Psoas muscle (tissue), 8 donors: ENCODE data around the gene PXT1. TPM values are rescaled to one million over a fixed set of nuclear protein-coding genes. Genes with fewer than 3 reads are reported as not detected.

ENCODE experiments used
- ATAC-seq, 4 donors: fragments of 200-7000 bp; cut with Tn5 transposase; one replicate each; pipeline ENCODE4 v1.9.1; 2020; ENCODE audit warnings: moderate library complexity in 3 of 4, mild to moderate bottlenecking in 2 of 4
- DNase-seq, 2 donors: peaks; one replicate each; pipeline ENCODE4 v3.0.0-alpha.2; 2020
- H3K27ac ChIP-seq: fragments of 200-600 bp; one replicate; pipeline ENCODE4 v1.8.0; 2022
- H3K27me3 ChIP-seq, 3 donors: fragments of 200-600 bp in 1 of 3; one replicate each; pipeline versions ENCODE4 v1.6.1 to v1.8.0; 2013 to 2022; ENCODE audit warnings: low read length in 2 of 3, mild to moderate bottlenecking in 2 of 3, moderate library complexity in 1 of 3; ENCODE audit not compliant: insufficient read depth in 3 of 3
- H3K36me3 ChIP-seq, 2 donors: fragments of 200-600 bp in 1 of 2; one replicate each; pipeline versions ENCODE4 v1.6.1 to v1.8.0; 2013 to 2022; ENCODE audit warnings: low read depth in 1 of 2, mild to moderate bottlenecking in 1 of 2, moderate library complexity in 1 of 2; ENCODE audit not compliant: insufficient read depth in 1 of 2
- H3K4me1 ChIP-seq: fragments of 200-600 bp; one replicate; pipeline ENCODE4 v1.8.0; 2022
- H3K4me3 ChIP-seq: fragments of 200-600 bp; one replicate; pipeline ENCODE4 v1.8.0; 2022; ENCODE audit warnings: mild to moderate bottlenecking
- H3K9me3 ChIP-seq: fragments of 200-600 bp; one replicate; pipeline ENCODE4 v1.8.0; 2022
- WGBS, 3 donors: extraction: QIAGEN DNeasy Blood & Tissue Kit; methylation state at CpG; one replicate each; pipeline versions ENCODE4 v1.1.6 to v1.1.7; 2013; 5-methylcytosine and 5-hydroxymethylcytosine counted together
- intact Hi-C, 2 donors: fragments of 100-400 bp; cut with DNase I; formaldehyde crosslinking; loops; one replicate each; pipeline versions ENCODE4 v1.11.0 to v1.14.2; 2022
- polyA plus RNA-seq, 3 donors: library from polyadenylated mRNA; stranded (reverse); fragments of 200-250 nt; gene quantifications; one replicate each; pipeline ENCODE4 v1.2.3, GENCODE V29; 2013
- total RNA-seq, 4 donors: library from RNA; stranded (reverse); fragmentation: NEBNext Ultra II Directional in 2 of 4; extraction: Animal tissue kit (Norgen Biotek cat#: 25700) in 2 of 4; gene quantifications; one replicate each; pipeline versions ENCODE4 v1.2.1 to v1.2.4, GENCODE V29; 2021 to 2023
- TF ChIP-seq, protein P1 (sequence below): fragments of 200-600 bp; IDR thresholded peaks from one replicate; pipeline ENCODE4 v1.8.0; 2022; ENCODE audit warnings: antibody characterized with exemption
- donor health status: healthy with polysubstance abuse.
- donor health status: DM: no; HTN: no; CAD: no; lungs with moderate emphysema.
- donor health status: Bipolar disorder and iron deficiency.
- donor health status: healthy.
- donor health status: DM: yes; HTN: yes; CAD: no.
- donor health status: DM: no; HTN: no; CAD: no.
- donor health status: DM: no; HTN: no; CAD: no.
- donor health status: DM: yes; HTN: yes; CAD: no.

PXT1 gene
- total and polyA plus RNA-seq, 7 donors = 0.03 to 0.34 (median 0.14) TPM; not detected in 1

- Histone ChIP-seq H3K27me3 (peaks cover 0 to 26% (median 9%) of the 10 kb centered on the region in 3 donors), H3K36me3 (no peaks in the 10 kb centered on the region), H3K4me1 (peaks cover 13% of the 10 kb centered on the region), H3K27ac (no peak overlapping the region), H3K9me3 (no peaks in the 10 kb centered on the region), H3K4me3 (no peak overlapping the region)
- TF ChIP-seq, protein P1, sequence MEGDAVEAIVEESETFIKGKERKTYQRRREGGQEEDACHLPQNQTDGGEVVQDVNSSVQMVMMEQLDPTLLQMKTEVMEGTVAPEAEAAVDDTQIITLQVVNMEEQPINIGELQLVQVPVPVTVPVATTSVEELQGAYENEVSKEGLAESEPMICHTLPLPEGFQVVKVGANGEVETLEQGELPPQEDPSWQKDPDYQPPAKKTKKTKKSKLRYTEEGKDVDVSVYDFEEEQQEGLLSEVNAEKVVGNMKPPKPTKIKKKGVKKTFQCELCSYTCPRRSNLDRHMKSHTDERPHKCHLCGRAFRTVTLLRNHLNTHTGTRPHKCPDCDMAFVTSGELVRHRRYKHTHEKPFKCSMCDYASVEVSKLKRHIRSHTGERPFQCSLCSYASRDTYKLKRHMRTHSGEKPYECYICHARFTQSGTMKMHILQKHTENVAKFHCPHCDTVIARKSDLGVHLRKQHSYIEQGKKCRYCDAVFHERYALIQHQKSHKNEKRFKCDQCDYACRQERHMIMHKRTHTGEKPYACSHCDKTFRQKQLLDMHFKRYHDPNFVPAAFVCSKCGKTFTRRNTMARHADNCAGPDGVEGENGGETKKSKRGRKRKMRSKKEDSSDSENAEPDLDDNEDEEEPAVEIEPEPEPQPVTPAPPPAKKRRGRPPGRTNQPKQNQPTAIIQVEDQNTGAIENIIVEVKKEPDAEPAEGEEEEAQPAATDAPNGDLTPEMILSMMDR = no peak
- no peak for ATAC-seq
- 61 to 80% (median 74%) methylated on average over 4 of the region's 4 CpGs for WGBS, 3 donors
- no peak for DNase-seq
- intact Hi-C loops = no loop called here
Observed at GRCh38 chr6:36382976-36383375, 59.7 kb downstream of the PXT1 start.

GRCh38 chr6:36381502-36382389, 60.9 kb downstream of the PXT1 start:
- H3K27me3 ChIP-seq = peaks cover 0 to 15% (median 3%) of the 10 kb centered on the region in 3 donors
- TF ChIP-seq, protein P1 = no peak
- intact Hi-C loops = no loop called here
- no peak overlapping the region for H3K4me3 ChIP-seq
- WGBS, 3 donors = 71 to 78% (median 73%) methylated on average over 9 of the region's 9 CpGs
- no peak for ATAC-seq
- H3K36me3 ChIP-seq = no peaks in the 10 kb centered on the region
- no peaks in the 10 kb centered on the region for H3K9me3 ChIP-seq
- no peak for DNase-seq
- H3K27ac ChIP-seq = no peak overlapping the region
- H3K4me1 ChIP-seq = peaks cover 6% of the 10 kb centered on the region

DNA sequence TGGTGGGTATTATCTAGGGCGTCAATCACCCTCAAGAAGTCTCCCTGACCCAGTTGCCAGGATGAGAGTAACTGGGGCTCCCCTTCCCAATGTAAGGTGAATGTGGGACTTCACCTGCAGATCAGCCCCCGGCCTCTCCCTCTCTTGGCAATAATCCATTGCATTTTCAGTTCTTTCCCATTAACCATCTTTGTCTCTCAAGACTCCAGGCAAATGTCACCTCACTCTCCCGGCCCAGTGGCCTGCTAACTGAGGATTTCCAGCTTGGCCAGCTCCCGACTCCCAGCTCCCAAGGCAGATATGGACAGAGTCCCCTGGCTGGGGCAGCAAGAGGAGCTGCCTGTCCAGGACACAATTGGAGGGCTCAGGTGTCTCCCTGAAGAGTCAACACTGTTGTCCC, 62.5 kb downstream of the PXT1 start:
- Histone ChIP-seq H3K27me3 (no peaks in the 10 kb centered on the region), H3K36me3 (no peaks in the 10 kb centered on the region), H3K4me1 (no peaks in the 10 kb centered on the region), H3K4me3 (no peak overlapping the region), H3K9me3 (no peaks in the 10 kb centered on the region), H3K27ac (no peak overlapping the region)
- ATAC-seq (no peak), DNase-seq (no peak)
- 74 to 84% (median 80%) methylated on average over 4 of the region's 4 CpGs for WGBS, 3 donors
- TF ChIP-seq, protein P1 = no peak
- intact Hi-C loops = no loop called here

GRCh38 chr6:36378936-36379335, 63.7 kb downstream of the PXT1 start:
- no peak overlapping the region for H3K4me3 ChIP-seq
- H3K27me3 ChIP-seq = no peaks in the 10 kb centered on the region
- intact Hi-C loops = no loop called here
- ATAC-seq (no peak), DNase-seq (no peak)
- no peaks in the 10 kb centered on the region for H3K36me3 ChIP-seq
- H3K9me3 ChIP-seq = no peaks in the 10 kb centered on the region
- H3K4me1 ChIP-seq = no peaks in the 10 kb centered on the region
- no peak overlapping the region for H3K27ac ChIP-seq
- 85 to 90% (median 88%) methylated on average over 10 of the region's 10 CpGs for WGBS, 3 donors
- TF ChIP-seq, protein P1 = no peak
